Kidney (tissue), 14 donors: ENCODE data around the gene FTCDNL1. TPM values are rescaled to one million over a fixed set of nuclear protein-coding genes. Genes with fewer than 3 reads are reported as not detected.

Experiments
- DNase-seq, 5 donors: peaks; one replicate each; pipeline ENCODE4 v3.0.0-alpha.2; 2013 to 2020
- FAIRE-seq: peaks from 2 replicates; lab custom pipeline; 2012; peaks lifted over from hg19 to GRCh38; lab: Jason Lieb, UNC
- H3K27ac ChIP-seq, 2 donors: one replicate each; pipeline ENCODE4 v1.7.0; 2013; ENCODE audit warnings: low read depth in 2 of 2, low read length in 2 of 2, inconsistent platforms in 1 of 2
- H3K27me3 ChIP-seq: one replicate; pipeline ENCODE4 v1.7.1; 2013; ENCODE audit warnings: low read length, inconsistent platforms; ENCODE audit not compliant: control insufficient read depth, insufficient read depth
- H3K36me3 ChIP-seq, 3 donors: one replicate each; pipeline versions ENCODE4 v1.7.0 to v1.7.1; 2013; ENCODE audit warnings: low read length in 3 of 3, control low read depth in 1 of 3, inconsistent platforms in 1 of 3; ENCODE audit not compliant: insufficient read depth in 3 of 3, control insufficient read depth in 2 of 3
- H3K4me1 ChIP-seq, 3 donors: one replicate each; pipeline versions ENCODE4 v1.7.0 to v1.7.1; 2013; ENCODE audit warnings: low read length in 3 of 3, inconsistent platforms in 1 of 3, low read depth in 1 of 3; ENCODE audit not compliant: control insufficient read depth in 2 of 3, insufficient read depth in 2 of 3
- H3K4me3 ChIP-seq, 3 donors: one replicate each; pipeline versions ENCODE4 v1.7.0 to v1.8.1; 2013; ENCODE audit warnings: low read length in 3 of 3, control low read depth in 1 of 3, inconsistent platforms in 1 of 3
- H3K9ac ChIP-seq, 3 donors: one replicate each; pipeline versions ENCODE4 v1.7.0 to v1.7.1; 2013; ENCODE audit warnings: low read length in 3 of 3, control low read depth in 1 of 3, inconsistent platforms in 1 of 3
- H3K9me3 ChIP-seq, 3 donors: one replicate each; pipeline versions ENCODE4 v1.7.0 to v1.7.1; 2013; ENCODE audit warnings: low read length in 3 of 3, control low read depth in 1 of 3, inconsistent platforms in 1 of 3; ENCODE audit not compliant: control insufficient read depth in 2 of 3, insufficient read depth in 1 of 3
- intact Hi-C: fragments of 100-400 bp; cut with DNase I; formaldehyde crosslinking; loops from one replicate; pipeline ENCODE4 v1.11.1; 2022
- polyA plus RNA-seq: library from polyadenylated mRNA; stranded (reverse); fragments of 350-450 nt; fragmentation: Illumina TruSeq; extraction: RNeasy Lipid Tissue Mini Kit (QIAGEN cat#74804); gene quantifications from one replicate; pipeline ENCODE4 v1.2.3, GENCODE V29; 2014; ENCODE audit warnings: low read depth, low replicate concordance; ENCODE audit not compliant: insufficient read depth
- total RNA-seq: library from RNA; stranded (reverse); fragmentation: NEBNext Ultra II Directional; extraction: Animal tissue kit (Norgen Biotek cat#: 25700); gene quantifications from one replicate; pipeline ENCODE4 v1.2.1, GENCODE V29; 2021
- TF ChIP-seq, protein P1 (sequence below): IDR thresholded peaks from 3 replicates; pipeline ENCODE4 v1.5.1; 2012; ENCODE audit warnings: mild to moderate bottlenecking, moderate library complexity, borderline replicate concordance; ENCODE audit not compliant: insufficient read depth; ENCODE audit errors: extremely low read depth
- donor health status: control.
- donor health status: control.
- donor health status: control.
- donor health status: control.
- donor health status: control.
- donor health status: DM: yes; HTN: yes; CAD: no.
- donor health status: Normal renal cell carcinoma (clear cell type).

FTCDNL1 gene
- total and polyA plus RNA-seq, 2 donors from 2014 or later: 3.4 to 4.1 TPM

DNA sequence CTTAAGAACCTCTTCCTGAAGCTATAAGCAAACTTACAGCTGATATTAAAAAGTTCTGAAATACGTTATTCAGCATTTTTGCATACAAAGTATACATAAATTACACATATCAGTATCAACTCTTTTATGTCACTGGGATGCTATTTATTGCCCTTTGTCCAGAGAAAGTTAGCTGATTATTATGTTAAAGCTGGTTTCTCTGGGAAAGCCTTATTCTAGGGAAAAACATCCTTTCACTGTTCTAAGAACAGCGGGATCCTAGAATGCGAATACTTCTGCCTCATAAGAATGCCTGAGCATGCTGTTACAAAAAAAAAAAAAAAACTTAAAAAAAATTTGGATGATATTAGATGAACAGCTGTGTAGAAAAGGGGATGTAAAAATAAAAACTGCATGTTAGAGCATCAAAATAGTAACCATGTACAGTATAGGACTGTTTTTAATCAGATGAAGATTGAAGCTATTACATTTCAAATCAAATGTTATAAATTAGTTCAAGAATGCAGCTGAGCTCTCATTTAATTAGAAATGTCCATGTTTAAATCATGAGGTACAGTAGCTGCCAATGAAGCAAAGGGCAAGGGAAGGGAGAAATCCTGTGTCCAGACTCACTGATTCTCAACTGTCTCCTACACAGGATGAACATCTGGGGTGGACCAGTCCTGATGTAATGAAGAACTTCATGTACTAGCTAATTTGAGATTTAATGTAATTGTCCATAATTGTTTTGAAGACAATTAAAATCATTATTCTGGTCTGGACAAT lies 8.2 kb downstream of the FTCDNL1 start:
- H3K9me3 ChIP-seq: no peaks in the 10 kb centered on the region
- peaks cover 0 to 2% (median 0%) of the 10 kb centered on the region in 3 donors for H3K36me3 ChIP-seq
- TF ChIP-seq, protein P1, sequence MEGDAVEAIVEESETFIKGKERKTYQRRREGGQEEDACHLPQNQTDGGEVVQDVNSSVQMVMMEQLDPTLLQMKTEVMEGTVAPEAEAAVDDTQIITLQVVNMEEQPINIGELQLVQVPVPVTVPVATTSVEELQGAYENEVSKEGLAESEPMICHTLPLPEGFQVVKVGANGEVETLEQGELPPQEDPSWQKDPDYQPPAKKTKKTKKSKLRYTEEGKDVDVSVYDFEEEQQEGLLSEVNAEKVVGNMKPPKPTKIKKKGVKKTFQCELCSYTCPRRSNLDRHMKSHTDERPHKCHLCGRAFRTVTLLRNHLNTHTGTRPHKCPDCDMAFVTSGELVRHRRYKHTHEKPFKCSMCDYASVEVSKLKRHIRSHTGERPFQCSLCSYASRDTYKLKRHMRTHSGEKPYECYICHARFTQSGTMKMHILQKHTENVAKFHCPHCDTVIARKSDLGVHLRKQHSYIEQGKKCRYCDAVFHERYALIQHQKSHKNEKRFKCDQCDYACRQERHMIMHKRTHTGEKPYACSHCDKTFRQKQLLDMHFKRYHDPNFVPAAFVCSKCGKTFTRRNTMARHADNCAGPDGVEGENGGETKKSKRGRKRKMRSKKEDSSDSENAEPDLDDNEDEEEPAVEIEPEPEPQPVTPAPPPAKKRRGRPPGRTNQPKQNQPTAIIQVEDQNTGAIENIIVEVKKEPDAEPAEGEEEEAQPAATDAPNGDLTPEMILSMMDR: no peak
- no peak overlapping the region for H3K4me3 ChIP-seq
- no peak overlapping the region for H3K27ac ChIP-seq
- no peaks in the 10 kb centered on the region for H3K4me1 ChIP-seq
- FAIRE-seq: no peak
- H3K27me3 ChIP-seq: peaks cover 3% of the 10 kb centered on the region
- intact Hi-C loops: no loop called here
- DNase-seq: no peak
- H3K9ac ChIP-seq: no peak overlapping the region

DNA sequence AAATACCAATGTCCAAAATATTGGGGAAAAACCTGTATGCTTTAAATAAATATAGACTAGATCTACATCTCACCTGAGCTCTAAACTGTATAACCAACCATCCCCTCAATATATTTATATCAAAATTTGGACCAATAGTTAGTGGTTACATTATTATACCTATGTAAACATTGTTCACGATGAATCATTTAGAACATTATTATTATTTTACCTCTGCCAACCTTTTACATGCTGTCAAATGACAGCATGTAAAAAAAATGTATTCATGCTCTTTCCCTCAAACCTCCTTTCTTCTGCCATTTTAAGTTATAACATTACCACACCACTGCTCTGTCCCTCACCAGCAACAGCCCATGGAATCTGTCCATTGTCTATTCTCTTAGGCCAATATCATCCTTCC lies 9.6 kb downstream of the FTCDNL1 start:
- Histone ChIP-seq H3K27me3 (no peaks in the 10 kb centered on the region), H3K9me3 (no peaks in the 10 kb centered on the region), H3K36me3 (peaks cover 0 to 2% (median 0%) of the 10 kb centered on the region in 3 donors), H3K9ac (no peak overlapping the region), H3K4me1 (no peaks in the 10 kb centered on the region), H3K27ac (no peak overlapping the region), H3K4me3 (no peak overlapping the region)
- DNase-seq (no peak), FAIRE-seq (no peak)
- intact Hi-C loops: no loop called here
- TF ChIP-seq, protein P1: no peak

DNA sequence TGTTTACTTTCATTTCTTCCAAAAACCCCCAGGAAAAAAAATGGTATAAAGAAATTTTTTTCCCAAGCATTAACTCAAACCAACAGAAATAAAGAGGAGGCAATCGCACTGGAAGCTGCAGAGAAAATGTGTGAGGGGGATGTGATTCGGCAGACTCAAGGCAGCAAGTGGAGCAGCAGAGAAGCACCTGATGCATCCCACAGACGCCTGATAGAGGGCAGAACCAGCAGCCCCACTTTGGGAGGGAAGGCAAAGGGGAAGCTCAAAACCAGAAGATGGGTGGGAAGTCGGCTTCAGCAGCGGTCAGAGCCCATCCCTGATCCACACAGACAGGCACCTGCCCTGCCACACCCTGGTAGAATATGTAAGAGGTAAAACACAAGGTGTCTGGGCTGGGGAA lies 12.6 kb downstream of the FTCDNL1 start:
- H3K9ac ChIP-seq: no peak overlapping the region
- H3K9me3 ChIP-seq: no peaks in the 10 kb centered on the region
- peaks cover 0 to 2% (median 0%) of the 10 kb centered on the region in 3 donors for H3K36me3 ChIP-seq
- FAIRE-seq (no peak), DNase-seq (no peak)
- H3K27ac ChIP-seq: no peak overlapping the region
- no peaks in the 10 kb centered on the region for H3K27me3 ChIP-seq
- no peak overlapping the region for H3K4me3 ChIP-seq
- intact Hi-C loops: no loop called here
- TF ChIP-seq, protein P1: no peak
- H3K4me1 ChIP-seq: no peaks in the 10 kb centered on the region
